NB4 (cell line): Measurements from ENCODE around the gene MAGI2.

Experiments
- MYC ChIP-seq: IDR thresholded peaks from 2 replicates; pipeline ENCODE4 v1.6.1; 2011; ENCODE audit warnings: low read depth, low read length
- POLR2A ChIP-seq: IDR thresholded peaks from 2 replicates; pipeline ENCODE4 v1.6.1; 2011; ENCODE audit warnings: mild to moderate bottlenecking; ENCODE audit not compliant: insufficient read length; ENCODE audit errors: extremely low read depth
- TF ChIP-seq, protein P1 (sequence below): IDR thresholded peaks from one replicate; pipeline ENCODE4 v1.5.1; 2012; ENCODE audit warnings: low read depth, low read length

- TF ChIP-seq, protein P1, sequence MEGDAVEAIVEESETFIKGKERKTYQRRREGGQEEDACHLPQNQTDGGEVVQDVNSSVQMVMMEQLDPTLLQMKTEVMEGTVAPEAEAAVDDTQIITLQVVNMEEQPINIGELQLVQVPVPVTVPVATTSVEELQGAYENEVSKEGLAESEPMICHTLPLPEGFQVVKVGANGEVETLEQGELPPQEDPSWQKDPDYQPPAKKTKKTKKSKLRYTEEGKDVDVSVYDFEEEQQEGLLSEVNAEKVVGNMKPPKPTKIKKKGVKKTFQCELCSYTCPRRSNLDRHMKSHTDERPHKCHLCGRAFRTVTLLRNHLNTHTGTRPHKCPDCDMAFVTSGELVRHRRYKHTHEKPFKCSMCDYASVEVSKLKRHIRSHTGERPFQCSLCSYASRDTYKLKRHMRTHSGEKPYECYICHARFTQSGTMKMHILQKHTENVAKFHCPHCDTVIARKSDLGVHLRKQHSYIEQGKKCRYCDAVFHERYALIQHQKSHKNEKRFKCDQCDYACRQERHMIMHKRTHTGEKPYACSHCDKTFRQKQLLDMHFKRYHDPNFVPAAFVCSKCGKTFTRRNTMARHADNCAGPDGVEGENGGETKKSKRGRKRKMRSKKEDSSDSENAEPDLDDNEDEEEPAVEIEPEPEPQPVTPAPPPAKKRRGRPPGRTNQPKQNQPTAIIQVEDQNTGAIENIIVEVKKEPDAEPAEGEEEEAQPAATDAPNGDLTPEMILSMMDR = no peak
- TF ChIP-seq POLR2A = no peak
- no peak for TF ChIP-seq MYC
Observed at GRCh38 chr7:78395298-78396036, 1058.0 kb downstream of the MAGI2 start.
